ENCODE results near the gene YKT6.
"Not testable (repeated sequence)": the region's sequence is repeated elsewhere in the genome, so short reads cannot be mapped to it uniquely, and the experiment has no call there.

The YKT6 gene

GRCh38 chr7:44194069-44194468 is 6.7 kb upstream of the YKT6 start:
- no peak for DNase-seq

GRCh38 chr7:44194562-44195145 is 6.1 kb upstream of the YKT6 start:
- DNase-seq: no peak

- DNase-seq: no peak
Measured at GRCh38 chr7:44195889-44196288, 4.9 kb upstream of the YKT6 start.

GRCh38 chr7:44196450-44196872 is 4.3 kb upstream of the YKT6 start:
- peak; percentile 16 for DNase-seq

- DNase-seq: no peak
Measured at GRCh38 chr7:44197474-44197873, 3.3 kb upstream of the YKT6 start.

- not testable (repeated sequence) for DNase-seq
Measured at GRCh38 chr7:44200163-44200562, 615 bp upstream of the YKT6 start.

GRCh38 chr7:44201813-44202212 is 1.0 kb downstream of the YKT6 start:
- DNase-seq: no peak

GRCh38 chr7:44206008-44206407 is 5.2 kb downstream of the YKT6 start:
- DNase-seq: no peak

- DNase-seq: no peak
Measured at GRCh38 chr7:44208085-44208484, 7.3 kb downstream of the YKT6 start.

GRCh38 chr7:44210107-44210506 is 9.3 kb downstream of the YKT6 start:
- no peak for DNase-seq

GRCh38 chr7:44211126-44211675 is 10.4 kb downstream of the YKT6 start:
- no peak for DNase-seq

- DNase-seq: no peak
Measured at GRCh38 chr7:44212018-44212417, 11.2 kb downstream of the YKT6 start.

GRCh38 chr7:44212581-44213184 is 11.9 kb downstream of the YKT6 start:
- DNase-seq: no peak

- no peak for DNase-seq
Measured at GRCh38 chr7:44213206-44213876, 12.6 kb downstream of the YKT6 start.

- no peak for DNase-seq
Measured at GRCh38 chr7:44213877-44214388, 13.2 kb downstream of the YKT6 start.

GRCh38 chr7:44215531-44215930 is 14.8 kb downstream of the YKT6 start:
- DNase-seq: no peak

- DNase-seq: no peak
Measured at GRCh38 chr7:44216019-44216418, 15.2 kb downstream of the YKT6 start.

- no peak for DNase-seq
Measured at GRCh38 chr7:44216521-44217222, 15.9 kb downstream of the YKT6 start.

GRCh38 chr7:44217223-44217714 is 16.5 kb downstream of the YKT6 start:
- DNase-seq: no peak

GRCh38 chr7:44217852-44218402 is 17.1 kb downstream of the YKT6 start:
- no peak for DNase-seq

GRCh38 chr7:44218418-44219201 is 17.8 kb downstream of the YKT6 start:
- no peak for DNase-seq
